ENCODE results near the gene TTLL5.

GRCh38 chr14:75848167-75848913, 187.3 kb downstream of the TTLL5 start:
- TF ChIP-seq, protein P1, sequence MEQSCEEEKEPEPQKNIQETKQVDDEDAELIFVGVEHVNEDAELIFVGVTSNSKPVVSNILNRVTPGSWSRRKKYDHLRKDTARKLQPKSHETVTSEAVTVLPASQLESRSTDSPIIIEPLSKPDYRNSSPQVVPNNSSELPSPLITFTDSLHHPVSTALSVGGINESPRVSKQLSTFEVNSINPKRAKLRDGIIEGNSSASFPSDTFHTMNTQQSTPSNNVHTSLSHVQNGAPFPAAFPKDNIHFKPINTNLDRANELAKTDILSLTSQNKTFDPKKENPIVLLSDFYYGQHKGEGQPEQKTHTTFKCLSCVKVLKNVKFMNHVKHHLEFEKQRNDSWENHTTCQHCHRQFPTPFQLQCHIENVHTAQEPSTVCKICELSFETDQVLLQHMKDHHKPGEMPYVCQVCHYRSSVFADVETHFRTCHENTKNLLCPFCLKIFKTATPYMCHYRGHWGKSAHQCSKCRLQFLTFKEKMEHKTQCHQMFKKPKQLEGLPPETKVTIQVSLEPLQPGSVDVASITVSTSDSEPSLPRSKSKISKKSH (CRISPR knock-in tag; IDR thresholded peaks at IDR 0.05) = no peak
- TF ChIP-seq POLR2G (IDR thresholded peaks at IDR 0.05; ENCODE audit: low read depth, low read length) (no peak), CREB1 (IDR thresholded peaks at IDR 0.05) (no peak), CREB1 (CRISPR knock-in tag; IDR thresholded peaks at IDR 0.05) (no peak), ZNF512 (tag; IDR thresholded peaks at IDR 0.05) (no peak), TCF7 (IDR thresholded peaks at IDR 0.05; ENCODE audit: borderline replicate concordance) (no peak), PKNOX1 (IDR thresholded peaks at IDR 0.05) (no peak), POLR2AphosphoS5 (IDR thresholded peaks at IDR 0.05; ENCODE audit: control insufficient read depth, insufficient read depth, low read depth, low read length) (no peak), MAFK (IDR thresholded peaks at IDR 0.05; ENCODE audit: low read length) (no peak), CBX5 (IDR thresholded peaks at IDR 0.05; ENCODE audit: borderline replicate concordance, low read depth) (no peak), CBX2 (IDR thresholded peaks at IDR 0.05; ENCODE audit: insufficient read depth, low read length, poor library complexity, severe bottlenecking) (no peak)
- TF ChIP-seq, protein P2, sequence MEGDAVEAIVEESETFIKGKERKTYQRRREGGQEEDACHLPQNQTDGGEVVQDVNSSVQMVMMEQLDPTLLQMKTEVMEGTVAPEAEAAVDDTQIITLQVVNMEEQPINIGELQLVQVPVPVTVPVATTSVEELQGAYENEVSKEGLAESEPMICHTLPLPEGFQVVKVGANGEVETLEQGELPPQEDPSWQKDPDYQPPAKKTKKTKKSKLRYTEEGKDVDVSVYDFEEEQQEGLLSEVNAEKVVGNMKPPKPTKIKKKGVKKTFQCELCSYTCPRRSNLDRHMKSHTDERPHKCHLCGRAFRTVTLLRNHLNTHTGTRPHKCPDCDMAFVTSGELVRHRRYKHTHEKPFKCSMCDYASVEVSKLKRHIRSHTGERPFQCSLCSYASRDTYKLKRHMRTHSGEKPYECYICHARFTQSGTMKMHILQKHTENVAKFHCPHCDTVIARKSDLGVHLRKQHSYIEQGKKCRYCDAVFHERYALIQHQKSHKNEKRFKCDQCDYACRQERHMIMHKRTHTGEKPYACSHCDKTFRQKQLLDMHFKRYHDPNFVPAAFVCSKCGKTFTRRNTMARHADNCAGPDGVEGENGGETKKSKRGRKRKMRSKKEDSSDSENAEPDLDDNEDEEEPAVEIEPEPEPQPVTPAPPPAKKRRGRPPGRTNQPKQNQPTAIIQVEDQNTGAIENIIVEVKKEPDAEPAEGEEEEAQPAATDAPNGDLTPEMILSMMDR (IDR thresholded peaks at IDR 0.05 in 2 of 3, conservative IDR thresholded peaks at IDR 0.05 in 1 of 3; ENCODE audit: insufficient read depth in 2 of 3, low read depth in 1 of 3, low read length in 3 of 3) = no peak
- TF ChIP-seq, protein P3, sequence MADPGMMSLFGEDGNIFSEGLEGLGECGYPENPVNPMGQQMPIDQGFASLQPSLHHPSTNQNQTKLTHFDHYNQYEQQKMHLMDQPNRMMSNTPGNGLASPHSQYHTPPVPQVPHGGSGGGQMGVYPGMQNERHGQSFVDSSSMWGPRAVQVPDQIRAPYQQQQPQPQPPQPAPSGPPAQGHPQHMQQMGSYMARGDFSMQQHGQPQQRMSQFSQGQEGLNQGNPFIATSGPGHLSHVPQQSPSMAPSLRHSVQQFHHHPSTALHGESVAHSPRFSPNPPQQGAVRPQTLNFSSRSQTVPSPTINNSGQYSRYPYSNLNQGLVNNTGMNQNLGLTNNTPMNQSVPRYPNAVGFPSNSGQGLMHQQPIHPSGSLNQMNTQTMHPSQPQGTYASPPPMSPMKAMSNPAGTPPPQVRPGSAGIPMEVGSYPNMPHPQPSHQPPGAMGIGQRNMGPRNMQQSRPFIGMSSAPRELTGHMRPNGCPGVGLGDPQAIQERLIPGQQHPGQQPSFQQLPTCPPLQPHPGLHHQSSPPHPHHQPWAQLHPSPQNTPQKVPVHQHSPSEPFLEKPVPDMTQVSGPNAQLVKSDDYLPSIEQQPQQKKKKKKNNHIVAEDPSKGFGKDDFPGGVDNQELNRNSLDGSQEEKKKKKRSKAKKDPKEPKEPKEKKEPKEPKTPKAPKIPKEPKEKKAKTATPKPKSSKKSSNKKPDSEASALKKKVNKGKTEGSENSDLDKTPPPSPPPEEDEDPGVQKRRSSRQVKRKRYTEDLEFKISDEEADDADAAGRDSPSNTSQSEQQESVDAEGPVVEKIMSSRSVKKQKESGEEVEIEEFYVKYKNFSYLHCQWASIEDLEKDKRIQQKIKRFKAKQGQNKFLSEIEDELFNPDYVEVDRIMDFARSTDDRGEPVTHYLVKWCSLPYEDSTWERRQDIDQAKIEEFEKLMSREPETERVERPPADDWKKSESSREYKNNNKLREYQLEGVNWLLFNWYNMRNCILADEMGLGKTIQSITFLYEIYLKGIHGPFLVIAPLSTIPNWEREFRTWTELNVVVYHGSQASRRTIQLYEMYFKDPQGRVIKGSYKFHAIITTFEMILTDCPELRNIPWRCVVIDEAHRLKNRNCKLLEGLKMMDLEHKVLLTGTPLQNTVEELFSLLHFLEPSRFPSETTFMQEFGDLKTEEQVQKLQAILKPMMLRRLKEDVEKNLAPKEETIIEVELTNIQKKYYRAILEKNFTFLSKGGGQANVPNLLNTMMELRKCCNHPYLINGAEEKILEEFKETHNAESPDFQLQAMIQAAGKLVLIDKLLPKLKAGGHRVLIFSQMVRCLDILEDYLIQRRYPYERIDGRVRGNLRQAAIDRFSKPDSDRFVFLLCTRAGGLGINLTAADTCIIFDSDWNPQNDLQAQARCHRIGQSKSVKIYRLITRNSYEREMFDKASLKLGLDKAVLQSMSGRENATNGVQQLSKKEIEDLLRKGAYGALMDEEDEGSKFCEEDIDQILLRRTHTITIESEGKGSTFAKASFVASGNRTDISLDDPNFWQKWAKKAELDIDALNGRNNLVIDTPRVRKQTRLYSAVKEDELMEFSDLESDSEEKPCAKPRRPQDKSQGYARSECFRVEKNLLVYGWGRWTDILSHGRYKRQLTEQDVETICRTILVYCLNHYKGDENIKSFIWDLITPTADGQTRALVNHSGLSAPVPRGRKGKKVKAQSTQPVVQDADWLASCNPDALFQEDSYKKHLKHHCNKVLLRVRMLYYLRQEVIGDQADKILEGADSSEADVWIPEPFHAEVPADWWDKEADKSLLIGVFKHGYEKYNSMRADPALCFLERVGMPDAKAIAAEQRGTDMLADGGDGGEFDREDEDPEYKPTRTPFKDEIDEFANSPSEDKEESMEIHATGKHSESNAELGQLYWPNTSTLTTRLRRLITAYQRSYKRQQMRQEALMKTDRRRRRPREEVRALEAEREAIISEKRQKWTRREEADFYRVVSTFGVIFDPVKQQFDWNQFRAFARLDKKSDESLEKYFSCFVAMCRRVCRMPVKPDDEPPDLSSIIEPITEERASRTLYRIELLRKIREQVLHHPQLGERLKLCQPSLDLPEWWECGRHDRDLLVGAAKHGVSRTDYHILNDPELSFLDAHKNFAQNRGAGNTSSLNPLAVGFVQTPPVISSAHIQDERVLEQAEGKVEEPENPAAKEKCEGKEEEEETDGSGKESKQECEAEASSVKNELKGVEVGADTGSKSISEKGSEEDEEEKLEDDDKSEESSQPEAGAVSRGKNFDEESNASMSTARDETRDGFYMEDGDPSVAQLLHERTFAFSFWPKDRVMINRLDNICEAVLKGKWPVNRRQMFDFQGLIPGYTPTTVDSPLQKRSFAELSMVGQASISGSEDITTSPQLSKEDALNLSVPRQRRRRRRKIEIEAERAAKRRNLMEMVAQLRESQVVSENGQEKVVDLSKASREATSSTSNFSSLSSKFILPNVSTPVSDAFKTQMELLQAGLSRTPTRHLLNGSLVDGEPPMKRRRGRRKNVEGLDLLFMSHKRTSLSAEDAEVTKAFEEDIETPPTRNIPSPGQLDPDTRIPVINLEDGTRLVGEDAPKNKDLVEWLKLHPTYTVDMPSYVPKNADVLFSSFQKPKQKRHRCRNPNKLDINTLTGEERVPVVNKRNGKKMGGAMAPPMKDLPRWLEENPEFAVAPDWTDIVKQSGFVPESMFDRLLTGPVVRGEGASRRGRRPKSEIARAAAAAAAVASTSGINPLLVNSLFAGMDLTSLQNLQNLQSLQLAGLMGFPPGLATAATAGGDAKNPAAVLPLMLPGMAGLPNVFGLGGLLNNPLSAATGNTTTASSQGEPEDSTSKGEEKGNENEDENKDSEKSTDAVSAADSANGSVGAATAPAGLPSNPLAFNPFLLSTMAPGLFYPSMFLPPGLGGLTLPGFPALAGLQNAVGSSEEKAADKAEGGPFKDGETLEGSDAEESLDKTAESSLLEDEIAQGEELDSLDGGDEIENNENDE (IDR thresholded peaks at IDR 0.05; ENCODE audit: low read depth, low read length) = no peak
